Measurements from ENCODE around the gene ATP6V1A. TPM values are rescaled to one million over a fixed set of nuclear protein-coding genes. Genes with fewer than 3 reads are reported as not detected.

The ATP6V1A gene
- total RNA-seq, 4 donors from 2014 or later: 47.0 to 53.4 (median 50.1) TPM

- ATAC-seq (ENCODE audit: low FRiP score) (no peak), DNase-seq (ENCODE audit: low spot score) (no peak)
- TF ChIP-seq CTCF (IDR thresholded peaks at IDR 0.05): no peak
Observed at GRCh38 chr3:113714702-113715101, 32.1 kb upstream of the ATP6V1A start.

- ATAC-seq (ENCODE audit: low FRiP score) (no peak), DNase-seq (ENCODE audit: low spot score) (no peak)
- no peak for TF ChIP-seq CTCF (IDR thresholded peaks at IDR 0.05)
Observed at GRCh38 chr3:113717308-113717707, 29.5 kb upstream of the ATP6V1A start.

GRCh38 chr3:113717818-113718217 lies 29.0 kb upstream of the ATP6V1A start:
- DNase-seq (ENCODE audit: low spot score) (no peak), ATAC-seq (ENCODE audit: low FRiP score) (no peak)
- no peak for TF ChIP-seq CTCF (IDR thresholded peaks at IDR 0.05)

- ATAC-seq (ENCODE audit: low FRiP score): no peak
- DNase-seq (ENCODE audit: low spot score): no peak
- no peak for TF ChIP-seq CTCF (IDR thresholded peaks at IDR 0.05)
Observed at GRCh38 chr3:113719294-113719693, 27.5 kb upstream of the ATP6V1A start.

GRCh38 chr3:113719758-113720157 lies 27.1 kb upstream of the ATP6V1A start:
- no peak for TF ChIP-seq CTCF (IDR thresholded peaks at IDR 0.05)
- DNase-seq (ENCODE audit: low spot score): no peak
- ATAC-seq (ENCODE audit: low FRiP score): no peak

- no peak for ATAC-seq (ENCODE audit: low FRiP score)
- DNase-seq (ENCODE audit: low spot score): no peak
- no peak for TF ChIP-seq CTCF (IDR thresholded peaks at IDR 0.05)
Observed at GRCh38 chr3:113721636-113722035, 25.2 kb upstream of the ATP6V1A start.

- TF ChIP-seq CTCF (IDR thresholded peaks at IDR 0.05): no peak
Observed at GRCh38 chr3:113728661-113729060, 18.2 kb upstream of the ATP6V1A start.

More at GRCh38 chr3:113728661-113729060, 18.2 kb upstream of the ATP6V1A start:
- ATAC-seq (ENCODE audit: low FRiP score): no peak
- DNase-seq (ENCODE audit: low spot score): no peak

Data from omental fat pad (tissue), 4 donors.